Activated CD8-positive, alpha-beta memory T cell treated with anti-CD3 and anti-CD28 coated beads for 36 hours (primary cell): ENCODE measurements around the gene AK3. TPM values are rescaled to one million over a fixed set of nuclear protein-coding genes. Genes with fewer than 3 reads are reported as not detected.

Experiments
- CTCF ChIA-PET: fragments of 350-600 bp; sonication (Branson Sonifier 250); formaldehyde crosslinking; loops from one replicate; lab custom pipeline; 2021; ENCODE audit warnings: antibody characterized with exemption; lab: Charles Lee
- POLR2A ChIA-PET: fragments of 350-600 bp; sonication (Branson Sonifier 250); formaldehyde crosslinking; loops from one replicate; lab custom pipeline; 2021; ENCODE audit warnings: antibody characterized with exemption; lab: Charles Lee
- total RNA-seq, 2 experiments: library from RNA; stranded (reverse); gene quantifications; one replicate each; pipeline ENCODE4 v1.2.3, GENCODE V29; 2021

Gene AK3
- total RNA-seq, 2 experiments from 2014 or later = 33.1 to 33.2 TPM

DNA sequence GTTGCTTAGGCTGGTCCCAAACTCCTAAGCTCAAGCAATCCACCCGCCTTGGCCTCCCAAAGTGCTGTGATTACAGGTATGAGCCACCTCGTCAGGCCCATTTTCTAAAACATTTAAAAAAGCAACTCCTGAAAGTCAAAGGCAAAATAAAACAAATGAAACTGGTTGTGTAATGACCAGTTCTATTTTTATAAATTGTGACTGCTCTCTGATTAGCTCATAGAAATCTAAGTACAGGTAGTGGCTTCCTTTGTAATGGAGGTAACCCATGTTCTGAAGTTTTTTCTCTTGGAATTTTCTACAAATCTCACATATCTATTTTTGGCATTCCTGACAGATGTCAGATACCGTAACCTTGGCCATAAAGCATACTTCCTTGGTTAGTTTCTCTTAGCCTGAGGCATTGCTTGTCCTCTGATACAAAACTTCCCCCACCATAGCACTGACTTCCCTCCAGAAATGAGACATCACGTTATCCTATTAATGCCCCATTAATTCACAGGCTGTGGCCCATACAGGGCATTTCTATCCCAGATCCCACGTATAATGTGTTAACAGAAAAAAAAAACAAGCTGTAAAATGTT, 14.1 kb upstream of the AK3 start:
- ChIA-PET CTCF (interaction anchor here (0.7 to 1.8 kb wide), 2 partner anchors 84 to 150 kb away, joined by 3 to 4 read pairs; no protein-coding TSS in a partner anchor), POLR2A (interaction anchor here (0.6 kb wide), 2 partner anchors 107 to 237 kb away, joined by 3 to 10 read pairs; no protein-coding TSS in a partner anchor)

DNA sequence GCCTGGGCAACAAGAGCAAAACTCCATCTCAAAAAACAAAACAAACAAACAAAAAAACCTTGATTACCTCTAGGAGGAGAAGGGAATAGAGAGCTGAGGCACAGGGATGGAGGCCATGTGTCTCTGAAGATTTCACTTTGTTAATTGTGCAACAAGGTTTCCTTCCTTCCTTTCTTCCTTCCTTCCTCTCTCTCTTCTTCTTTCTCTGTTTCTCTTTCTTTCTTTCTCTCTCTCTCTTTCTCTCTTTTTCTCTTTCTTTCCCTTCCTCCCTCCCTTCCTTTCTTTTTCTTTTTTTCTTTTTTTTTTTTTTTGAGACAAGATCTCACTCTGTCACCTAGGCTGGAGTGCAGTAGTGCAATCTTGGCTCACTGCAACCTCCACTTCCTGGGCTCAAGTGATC, 13.5 kb upstream of the AK3 start:
- POLR2A ChIA-PET = interaction anchor here (0.6 kb wide), 1 partner anchor 238 kb away, joined by 3 read pairs; no protein-coding TSS in a partner anchor
- CTCF ChIA-PET = interaction anchor here (0.7 to 1.8 kb wide), 2 partner anchors 84 to 150 kb away, joined by 3 to 4 read pairs; no protein-coding TSS in a partner anchor

- ChIA-PET CTCF (interaction anchor here (0.8 to 1.8 kb wide), 4 partner anchors 9 to 221 kb away, joined by 3 to 9 read pairs (median 4); partner anchors contain the start of gene AK3), POLR2A (no interaction called here)
Measured at GRCh38 chr9:4750023-4750673, 9.1 kb upstream of the AK3 start.

- ChIA-PET CTCF (no interaction called here), POLR2A (no interaction called here)
Measured at GRCh38 chr9:4748612-4749011, 7.6 kb upstream of the AK3 start.

- ChIA-PET POLR2A (interaction anchor here (0.6 to 1.2 kb wide), 2 partner anchors 46 to 127 kb away, joined by 3 read pairs; partner anchors contain the start of gene RCL1), CTCF (interaction anchor here (0.6 to 1.5 kb wide), 4 partner anchors 11 to 40 kb away, joined by 3 to 5 read pairs (median 3); no protein-coding TSS in a partner anchor)
Measured at GRCh38 chr9:4746278-4747030, 5.5 kb upstream of the AK3 start.

- POLR2A ChIA-PET = interaction anchor here (0.7 kb wide), 1 partner anchor 241 kb away, joined by 3 read pairs; no protein-coding TSS in a partner anchor
- CTCF ChIA-PET = no interaction called here
Measured at GRCh38 chr9:4743131-4743875, 2.3 kb upstream of the AK3 start.

DNA sequence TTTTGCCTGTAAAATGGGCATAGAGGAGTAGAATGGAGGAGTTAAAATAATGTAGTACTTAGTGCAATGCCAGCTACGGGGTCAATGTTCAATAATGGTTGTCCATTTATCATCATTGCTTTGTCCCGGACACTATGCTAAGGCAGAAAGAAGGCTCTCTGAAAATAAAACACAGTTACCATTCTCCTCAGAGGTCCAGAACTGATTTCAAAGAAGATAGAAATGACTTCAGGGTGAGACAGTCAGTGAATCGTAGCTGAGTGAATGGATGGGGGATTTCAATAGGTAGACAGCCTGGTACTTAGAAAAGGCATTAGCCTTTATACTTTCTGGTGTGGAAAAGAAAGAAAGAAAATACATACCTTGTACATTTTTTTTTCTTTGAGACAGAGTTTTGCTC, 1.2 kb upstream of the AK3 start:
- ChIA-PET POLR2A (no interaction called here), CTCF (no interaction called here)

- CTCF ChIA-PET = interaction anchor here (1.9 kb wide), 1 partner anchor 8 kb away, joined by 5 read pairs; no protein-coding TSS in a partner anchor
Measured at GRCh38 chr9:4741365-4742089, 525 bp upstream of the AK3 start.

DNA sequence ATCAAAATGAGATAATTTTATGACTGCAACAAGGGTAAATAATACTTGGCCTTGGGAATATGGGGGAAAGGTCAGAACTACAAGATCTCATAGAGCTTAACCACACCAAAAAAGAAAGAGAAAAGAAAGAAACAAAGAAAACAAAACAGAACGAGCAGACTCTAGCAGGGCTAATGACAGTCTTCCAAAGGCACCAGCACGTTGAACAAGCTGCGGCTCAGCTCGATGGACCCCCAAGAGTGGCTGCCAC, 689 bp downstream of the AK3 start:
- POLR2A ChIA-PET = interaction anchor here (1.0 to 1.6 kb wide), 5 partner anchors 13 to 79 kb away, joined by 3 to 5 read pairs (median 4); partner anchors contain the start of genes CDC37L1, PLPP6 and SPATA6L

More at GRCh38 chr9:4741365-4742089, 525 bp upstream of the AK3 start:
- POLR2A ChIA-PET = interaction anchor here (0.6 to 1.6 kb wide), 7 partner anchors 14 to 243 kb away, joined by 3 to 5 read pairs (median 4); partner anchors contain the start of genes CDC37L1, JAK2, PLPP6 and SPATA6L

DNA sequence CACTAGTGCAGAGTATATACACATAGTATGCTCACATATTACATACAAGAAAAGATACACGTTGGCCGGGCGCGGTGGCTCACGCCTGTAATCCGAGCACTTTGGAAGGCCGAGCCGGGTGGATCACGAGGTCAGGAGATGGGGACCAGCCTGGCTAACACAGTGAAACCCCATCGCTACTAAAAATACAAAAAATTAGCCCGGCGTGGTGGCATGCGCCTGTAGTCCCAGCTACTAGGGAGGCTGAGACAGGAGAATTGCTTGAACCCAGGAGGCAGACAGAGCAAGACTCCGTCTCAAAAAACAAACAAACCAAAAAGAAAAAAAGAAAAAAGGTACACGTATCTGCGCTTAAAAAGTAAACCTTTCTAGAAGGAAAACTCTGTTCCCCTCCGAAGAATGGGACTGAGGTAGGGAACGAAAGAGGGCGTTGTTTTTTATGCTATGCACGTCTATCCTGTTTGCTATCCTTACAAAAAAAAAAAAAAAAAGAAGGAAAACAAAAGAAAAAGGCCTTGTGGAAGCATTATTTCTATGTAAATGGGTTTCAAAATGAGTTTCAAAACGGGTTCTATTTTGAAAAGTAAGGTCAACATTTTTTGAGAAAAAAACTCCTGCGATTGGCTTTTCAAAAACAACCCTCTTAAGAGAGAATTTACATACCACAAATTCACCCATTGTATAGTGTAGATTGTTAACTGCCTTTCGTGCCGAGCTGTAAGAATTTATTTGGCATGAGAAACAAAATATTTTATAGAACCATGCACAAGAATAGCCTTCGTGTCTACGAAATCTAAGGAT, 1.2 kb downstream of the AK3 start:
- ChIA-PET POLR2A (interaction anchor here (1.0 to 1.5 kb wide), 3 partner anchors 57 to 78 kb away, joined by 3 to 5 read pairs (median 4); partner anchors contain the start of genes CDC37L1 and PLPP6), CTCF (interaction anchor here (1.1 to 1.9 kb wide), 3 partner anchors 10 to 63 kb away, joined by 3 to 5 read pairs (median 3); no protein-coding TSS in a partner anchor)

More for the DNA sequence above, 689 bp downstream of the AK3 start:
- CTCF ChIA-PET = interaction anchor here (1.1 to 1.9 kb wide), 3 partner anchors 10 to 64 kb away, joined by 3 to 5 read pairs (median 3); no protein-coding TSS in a partner anchor

DNA sequence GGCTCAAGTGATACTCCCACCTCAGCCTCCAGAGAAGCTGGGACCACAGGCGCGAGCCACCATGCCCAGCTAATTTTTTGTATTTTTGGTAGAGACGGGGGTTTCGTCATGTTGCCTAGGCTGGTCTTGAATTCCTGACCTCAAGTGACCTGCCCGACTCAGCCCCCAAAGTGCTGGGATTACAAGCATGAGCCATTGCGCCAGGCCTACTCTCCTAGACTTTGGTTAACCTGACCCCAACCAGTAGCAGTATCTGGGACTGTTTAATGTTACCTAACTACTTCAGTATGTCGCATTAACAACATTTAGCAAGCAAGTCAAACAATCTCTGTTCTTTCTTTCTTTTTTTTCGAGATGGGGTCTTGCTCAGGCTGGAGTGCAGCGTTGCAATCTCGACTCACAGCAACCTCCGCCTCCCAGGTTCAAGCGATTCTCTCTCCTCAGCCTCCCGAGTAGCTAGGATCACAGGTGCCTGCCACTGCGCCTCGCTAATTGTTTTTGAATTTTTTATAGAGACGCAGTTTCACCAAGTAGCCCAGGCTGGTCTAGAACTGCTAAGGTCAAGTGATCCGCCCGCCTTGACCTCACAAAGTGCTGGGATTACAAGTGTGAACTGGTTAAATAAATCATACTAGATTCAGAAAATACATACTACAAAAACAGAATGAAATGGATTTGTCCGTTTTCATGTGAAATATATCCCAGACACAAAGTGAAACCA, 2.0 kb downstream of the AK3 start:
- CTCF ChIA-PET = no interaction called here
- POLR2A ChIA-PET = no interaction called here

DNA sequence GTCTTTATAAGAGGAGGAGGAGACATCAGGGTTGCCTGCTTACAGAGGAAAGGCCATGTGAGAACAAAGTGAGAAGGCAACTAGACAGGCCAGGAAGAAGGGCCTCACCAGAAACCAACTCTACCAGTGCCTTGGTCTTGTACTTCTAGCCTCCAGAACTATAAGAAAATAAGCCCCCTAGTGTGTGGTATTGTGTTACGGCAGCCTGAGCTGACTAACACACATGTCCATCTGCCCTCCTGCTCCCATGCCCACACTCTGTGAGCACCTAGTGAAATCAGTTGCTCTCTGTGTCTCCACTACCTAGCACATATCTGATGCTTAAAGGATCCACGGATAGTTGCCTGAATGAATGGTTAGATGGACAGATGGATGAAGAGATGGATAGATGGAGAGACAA, 6.9 kb downstream of the AK3 start:
- CTCF ChIA-PET = no interaction called here
- POLR2A ChIA-PET = no interaction called here

GRCh38 chr9:4732890-4733289, 8.1 kb downstream of the AK3 start:
- POLR2A ChIA-PET = no interaction called here
- CTCF ChIA-PET = no interaction called here

DNA sequence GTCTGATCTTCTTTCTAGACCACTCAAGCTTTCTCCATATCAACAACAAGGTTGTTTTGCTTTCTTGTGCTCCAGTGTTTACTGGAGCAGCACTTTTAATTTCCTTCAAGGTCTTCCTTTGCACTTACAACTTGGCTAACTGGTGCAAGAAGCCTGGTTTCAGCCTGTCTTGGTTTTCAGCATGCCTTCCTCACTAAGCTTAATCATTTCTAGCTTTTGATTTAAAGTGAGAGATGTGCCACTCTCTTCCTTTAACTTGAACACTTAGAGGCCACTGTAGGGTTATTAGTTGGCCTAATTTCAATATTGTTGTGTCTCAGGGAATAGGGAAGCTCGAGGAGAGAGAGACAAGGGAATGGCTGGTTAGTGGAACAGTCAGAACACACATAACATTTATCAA, 13.4 kb downstream of the AK3 start:
- ChIA-PET CTCF (no interaction called here), POLR2A (interaction anchor here (1.4 kb wide), 1 partner anchor 14 kb away, joined by 4 read pairs; the partner anchor contains the start of gene AK3)

- POLR2A ChIA-PET = no interaction called here
- CTCF ChIA-PET = no interaction called here
Measured at GRCh38 chr9:4725706-4726442, 15.1 kb downstream of the AK3 start.

DNA sequence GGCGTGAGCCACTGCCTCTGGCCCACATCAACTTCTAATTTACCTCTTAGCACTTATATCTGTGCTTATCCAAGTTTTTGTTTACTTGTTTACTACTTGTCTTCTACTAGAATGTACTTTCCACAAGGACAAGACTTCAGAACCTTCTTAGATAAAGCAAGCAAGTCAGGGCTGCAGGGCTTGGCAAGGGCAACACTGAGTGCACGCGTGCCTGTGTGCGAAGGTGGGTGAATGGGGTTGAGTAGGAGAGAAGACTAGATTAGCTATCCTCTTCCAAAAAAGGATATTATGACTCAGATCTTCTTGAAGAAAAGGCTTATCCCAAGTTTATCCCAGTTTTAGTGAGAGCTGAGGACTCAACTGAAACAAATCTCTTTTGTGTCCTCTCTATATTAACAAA, 19.3 kb downstream of the AK3 start:
- CTCF ChIA-PET = no interaction called here
- POLR2A ChIA-PET = no interaction called here
